GM12875 (cell line): ENCODE data around the gene UBXN10.

Source experiments
- H3K4me3 ChIP-seq: one replicate; pipeline ENCODE4 v1.5.1; 2011; ENCODE audit warnings: low read depth, low read length, control low read depth
- CTCF ChIP-seq: IDR thresholded peaks from 2 replicates; pipeline ENCODE4 v1.5.1; 2011; ENCODE audit warnings: low read depth, mild to moderate bottlenecking, control low read depth, inconsistent platforms, low read length, moderate library complexity, borderline replicate concordance; ENCODE audit not compliant: insufficient read depth

Gene UBXN10

GRCh38 chr1:20178634-20179370, 7.1 kb upstream of the UBXN10 start:
- TF ChIP-seq CTCF, result no peak
- H3K4me3 ChIP-seq, result no peak overlapping the region

GRCh38 chr1:20179371-20180128, 6.3 kb upstream of the UBXN10 start:
- TF ChIP-seq CTCF, result no peak
- no peak overlapping the region for H3K4me3 ChIP-seq

- no peak overlapping the region for H3K4me3 ChIP-seq
- TF ChIP-seq CTCF, result no peak
Measured at GRCh38 chr1:20180129-20180843, 5.6 kb upstream of the UBXN10 start.

GRCh38 chr1:20180844-20181207, 5.1 kb upstream of the UBXN10 start:
- H3K4me3 ChIP-seq, result no peak overlapping the region
- no peak for TF ChIP-seq CTCF

GRCh38 chr1:20182415-20182814, 3.5 kb upstream of the UBXN10 start:
- no peak for TF ChIP-seq CTCF

GRCh38 chr1:20183035-20183434, 2.9 kb upstream of the UBXN10 start:
- no peak for TF ChIP-seq CTCF
- H3K4me3 ChIP-seq, result no peak overlapping the region

More at GRCh38 chr1:20182415-20182814, 3.5 kb upstream of the UBXN10 start:
- H3K4me3 ChIP-seq, result no peak overlapping the region
